Pancreas (tissue), 10 donors: ENCODE data around the gene E2F1. TPM values are rescaled to one million over a fixed set of nuclear protein-coding genes. Genes with fewer than 3 reads are reported as not detected.

Experiments used
- ATAC-seq, 4 donors: fragments of 200-7000 bp; cut with Tn5 transposase; one replicate each; pipeline versions ENCODE4 v1.8.0 to v1.9.1; 2020; ENCODE audit warnings: mild to moderate bottlenecking in 4 of 4, moderate library complexity in 4 of 4
- DNase-seq, 6 donors: peaks; one replicate each; pipeline ENCODE4 v3.0.0-alpha.2; 2020
- FAIRE-seq: peaks from 2 replicates; lab custom pipeline; 2012; peaks lifted over from hg19 to GRCh38; lab: Jason Lieb, UNC
- H3K27ac ChIP-seq, 4 donors: fragments of 200-600 bp; sonication (generic); 1 replicate in 3 of 4; 2 replicates in 1 of 4; pipeline versions ENCODE4 v1.5.0 to v1.8.0; 2020
- H3K27me3 ChIP-seq, 4 donors: fragments of 200-600 bp; one replicate each; pipeline ENCODE4 v1.8.0; 2021
- H3K36me3 ChIP-seq, 3 donors: fragments of 200-600 bp; sonication (generic) in 1 of 3; one replicate each; pipeline versions ENCODE4 v1.5.0 to v1.8.0; 2020 to 2021
- H3K4me1 ChIP-seq, 3 donors: fragments of 200-600 bp; one replicate each; pipeline ENCODE4 v1.8.0; 2021
- H3K4me3 ChIP-seq, 4 donors: fragments of 200-600 bp; sonication (generic) in 2 of 4; one replicate each; pipeline versions ENCODE4 v1.5.0 to v1.8.0; 2020 to 2021
- H3K9me3 ChIP-seq, 4 donors: fragments of 200-600 bp; one replicate each; pipeline ENCODE4 v1.8.0; 2021
- CTCF ChIP-seq, 4 donors: fragments of 200-600 bp; sonication (generic) in 3 of 4; IDR thresholded peaks; one replicate each; pipeline versions ENCODE4 v1.5.0 to v1.8.0; 2021; ENCODE audit warnings: antibody characterized with exemption in 4 of 4
- WGBS, 2 donors: extraction: QIAGEN DNeasy Blood & Tissue Kit; methylation state at CpG; one replicate each; pipeline ENCODE4 v1.1.7; 2013; 5-methylcytosine and 5-hydroxymethylcytosine counted together
- intact Hi-C, 3 donors: fragments of 100-400 bp; cut with DNase I; formaldehyde crosslinking; loops; one replicate each; pipeline versions ENCODE4 v1.11.1 to v1.14.2; 2022
- polyA plus RNA-seq, 2 donors: library from polyadenylated mRNA; stranded (reverse); fragments of 200-250 nt; gene quantifications; one replicate each; pipeline ENCODE4 v1.2.3, GENCODE V29; 2013
- total RNA-seq, 6 donors: library from RNA; stranded (reverse); fragmentation: NEBNext Ultra II Directional in 4 of 6; extraction: Animal tissue kit (Norgen Biotek cat#: 25700) in 4 of 6; gene quantifications; one replicate each; pipeline versions ENCODE4 v1.2.1 to v1.2.4, GENCODE V29; 2021 to 2023
- donor health status: healthy with polysubstance abuse.
- donor health status: DM: no; HTN: no; CAD: no; lungs with moderate emphysema.
- donor health status: DM: no; HTN: no; CAD: no.
- donor health status: control.
- donor health status: control.
- donor health status: Bipolar disorder and iron deficiency.
- donor health status: DM: yes; HTN: yes; CAD: no.
- donor health status: DM: no; HTN: no; CAD: no.
- donor health status: DM: no; HTN: no; CAD: no.
- donor health status: DM: yes; HTN: yes; CAD: no.

The E2F1 gene
- total and polyA plus RNA-seq, 8 donors: 0.23 to 0.92 (median 0.60) TPM

DNA sequence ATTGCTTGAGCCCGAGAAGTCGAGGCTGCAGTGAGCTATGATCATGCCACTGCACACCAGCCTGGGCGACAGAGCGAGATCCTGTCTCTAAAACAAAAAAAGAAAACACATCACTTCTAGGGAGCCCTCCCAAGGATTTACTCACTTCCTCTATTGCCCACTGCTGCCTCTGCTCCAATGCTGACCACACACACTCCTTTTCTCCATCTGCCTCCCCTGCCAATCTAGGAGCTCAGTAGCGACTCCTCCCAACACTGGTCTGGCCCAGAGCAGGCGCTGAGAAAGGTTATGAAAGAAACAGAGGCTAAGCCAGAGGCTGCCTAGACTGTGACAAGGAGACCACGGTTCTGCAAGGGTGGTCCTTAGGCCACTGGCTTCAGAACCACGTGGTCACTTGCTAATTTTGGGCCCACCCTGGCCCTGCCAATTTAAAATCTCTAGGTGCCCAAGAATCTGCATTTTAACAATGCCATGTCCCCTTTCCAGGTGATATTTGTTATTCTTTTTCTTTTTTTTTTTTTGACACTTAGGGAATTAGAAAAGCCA lies 1.3 kb upstream of the E2F1 start:
- TF ChIP-seq CTCF (IDR thresholded peaks at IDR 0.05): no peak
- DNase-seq (no peak), FAIRE-seq (no peak), ATAC-seq (no peak)
- no peaks in the 10 kb centered on the region for H3K36me3 ChIP-seq
- no peak overlapping the region for H3K27ac ChIP-seq
- no peak overlapping the region for H3K4me3 ChIP-seq
- no peaks in the 10 kb centered on the region for H3K27me3 ChIP-seq
- H3K4me1 ChIP-seq: no peaks in the 10 kb centered on the region
- intact Hi-C loops: no loop called here
- H3K9me3 ChIP-seq: no peaks in the 10 kb centered on the region
- WGBS, 2 donors: 76 to 87% methylated on average over 8 of the region's 8 CpGs

DNA sequence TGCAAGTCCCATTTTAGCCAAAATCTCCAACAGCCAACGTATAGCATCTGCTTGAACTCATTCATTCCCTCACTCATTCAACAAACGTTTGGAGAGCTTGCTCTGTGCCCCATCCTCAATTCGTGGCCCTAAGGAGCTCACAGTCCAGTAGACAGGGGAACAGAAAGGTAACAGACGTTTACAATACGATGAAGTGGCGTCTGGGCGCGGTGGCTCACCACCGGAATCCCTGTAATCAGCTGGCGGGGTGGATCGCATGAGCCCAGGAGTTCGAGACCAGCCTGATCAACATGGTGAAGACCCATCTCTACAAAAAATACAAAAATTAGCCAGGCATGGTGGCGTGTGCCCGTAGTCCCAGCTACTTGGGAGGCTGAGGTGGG lies 790 bp upstream of the E2F1 start:
- no peak for DNase-seq
- no peak for ATAC-seq
- intact Hi-C loops: no loop called here
- H3K9me3 ChIP-seq: no peaks in the 10 kb centered on the region
- H3K27me3 ChIP-seq: no peaks in the 10 kb centered on the region
- 74% methylated on average over 14 of the region's 14 CpGs for WGBS, 2 donors
- no peak for FAIRE-seq
- H3K4me1 ChIP-seq: no peaks in the 10 kb centered on the region
- TF ChIP-seq CTCF (IDR thresholded peaks at IDR 0.05): no peak
- H3K27ac ChIP-seq: no peak overlapping the region
- H3K36me3 ChIP-seq: no peaks in the 10 kb centered on the region
- H3K4me3 ChIP-seq: peak overlapping the region in 1 of 4 donors; percentile 43

DNA sequence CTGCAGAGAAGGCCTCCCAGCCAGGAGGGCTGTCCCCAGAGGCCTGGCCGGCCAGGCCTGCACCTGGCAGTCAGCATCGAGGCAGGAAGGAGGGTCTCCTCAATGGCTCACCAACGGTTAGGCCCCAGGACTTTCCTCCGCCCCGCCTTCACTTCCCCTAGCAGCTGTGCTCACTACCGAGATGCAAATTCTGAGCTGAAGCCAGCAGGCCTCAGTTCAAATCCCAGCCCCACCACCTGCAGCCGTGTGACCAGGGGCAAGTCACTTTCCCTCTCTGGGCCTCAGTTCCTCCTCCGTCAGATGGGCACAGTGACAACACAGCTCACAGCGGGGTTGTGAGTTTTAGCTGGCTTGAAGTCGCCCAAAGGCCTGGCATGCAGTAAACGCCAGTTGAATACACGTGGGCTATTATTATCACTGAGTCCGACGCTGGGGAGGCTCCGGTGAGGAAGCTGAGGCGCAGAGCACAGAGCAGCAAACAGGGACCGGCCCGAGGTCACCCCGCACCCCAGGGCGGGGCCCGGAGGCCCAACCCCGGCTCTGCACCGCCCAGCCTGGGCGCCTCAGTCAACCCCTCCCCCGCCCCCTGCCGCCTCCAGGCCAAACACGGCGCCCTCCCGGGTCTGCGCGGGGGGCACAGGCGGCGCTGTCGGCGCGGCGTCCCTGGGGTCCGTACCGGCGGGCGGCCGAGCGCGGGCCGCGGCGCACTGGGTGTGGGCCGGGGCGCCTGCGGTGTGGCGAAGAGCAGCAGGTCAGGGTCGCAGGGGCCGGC lies 671 bp downstream of the E2F1 start:
- H3K4me3 ChIP-seq: peak overlapping the region; percentile 18 to 46 (median 32)
- intact Hi-C loops: no loop called here
- H3K36me3 ChIP-seq: no peaks in the 10 kb centered on the region
- no peak overlapping the region for H3K27ac ChIP-seq
- DNase-seq: peak in 1 of 6 donors; percentile 74
- no peak for TF ChIP-seq CTCF (IDR thresholded peaks at IDR 0.05)
- 3 to 6% methylated on average over 32 to 53 of the region's 53 CpGs for WGBS, 2 donors
- no peak for ATAC-seq
- no peaks in the 10 kb centered on the region for H3K9me3 ChIP-seq
- no peak for FAIRE-seq
- no peaks in the 10 kb centered on the region for H3K4me1 ChIP-seq
- no peaks in the 10 kb centered on the region for H3K27me3 ChIP-seq

DNA sequence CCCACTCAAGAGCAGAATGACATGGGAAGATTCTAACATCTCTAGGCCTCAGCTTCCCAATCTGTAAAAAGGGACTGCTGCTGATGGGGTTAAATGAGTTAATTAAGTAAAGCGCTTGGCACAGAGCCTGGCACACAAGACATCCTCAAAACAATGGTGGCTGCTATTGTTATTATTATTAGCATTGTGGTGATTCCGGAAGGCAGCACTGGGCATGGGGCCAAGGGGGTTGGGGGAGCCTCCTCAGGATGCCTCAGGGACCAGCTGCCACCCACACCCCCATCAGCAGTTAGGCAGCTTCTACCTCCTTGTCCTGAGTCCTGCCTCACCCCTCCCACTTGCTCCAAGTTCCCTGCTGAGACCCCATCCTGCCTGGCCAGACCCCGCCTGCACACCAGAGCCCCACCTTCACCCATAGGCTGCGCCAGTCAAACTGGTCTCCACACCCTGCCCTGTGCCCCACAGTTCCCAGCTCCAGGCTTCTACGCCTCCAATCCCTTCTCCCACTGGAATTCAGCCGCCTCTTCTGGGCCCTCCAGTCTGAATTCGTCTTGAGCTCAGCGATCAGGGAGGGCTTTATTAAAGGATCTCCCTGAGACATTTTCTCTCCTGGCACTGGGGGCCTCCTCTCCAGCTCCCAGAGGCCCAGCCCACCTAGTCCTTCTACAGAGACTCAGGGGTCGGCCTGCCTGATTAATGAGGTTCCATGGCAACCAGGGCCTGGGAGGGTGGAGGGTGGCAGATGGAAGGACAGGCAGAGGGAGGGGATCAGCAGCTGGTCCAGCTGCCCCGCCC lies 1.5 kb downstream of the E2F1 start:
- no peaks in the 10 kb centered on the region for H3K9me3 ChIP-seq
- no peak for ATAC-seq
- intact Hi-C loops: no loop called here
- H3K36me3 ChIP-seq: no peaks in the 10 kb centered on the region
- no peak for FAIRE-seq
- TF ChIP-seq CTCF (IDR thresholded peaks at IDR 0.05): no peak
- no peaks in the 10 kb centered on the region for H3K27me3 ChIP-seq
- H3K4me3 ChIP-seq: no peak overlapping the region
- H3K4me1 ChIP-seq: no peaks in the 10 kb centered on the region
- no peak for DNase-seq
- WGBS, 2 donors: 55 to 66% methylated on average over 10 of the region's 10 CpGs
- H3K27ac ChIP-seq: no peak overlapping the region
